ENCODE measurements around the gene SLC9C1.

- no peak for TF ChIP-seq EZH2 (IDR thresholded peaks at IDR 0.05; ENCODE audit: low read length, unreplicated experiment)
- TF ChIP-seq CTCF (conservative IDR thresholded peaks at IDR 0.05; ENCODE audit: low read depth, low read length), result no peak
Observed at GRCh38 chr3:112339609-112340008, 45.6 kb upstream of the SLC9C1 start.
